GM12878 (cell line): ENCODE data around the gene PSME3. TPM values are rescaled to one million over a fixed set of nuclear protein-coding genes. Genes with fewer than 3 reads are reported as not detected.

Source experiments
- ATAC-seq: fragments of 200-7000 bp; cut with Tn5 transposase; 3 replicates; pipeline ENCODE4 v1.9.1; 2020; ENCODE audit warnings: mild to moderate bottlenecking, moderate library complexity
- BruUV-seq: library from RNA; stranded (reverse); fragments of 400-500 nt; replicated peaks from 2 replicates; lab custom pipeline; 2021; lab: Mats Ljungman, UMichigan
- CTCF ChIA-PET: fragments of 300-600 bp; sonication (Branson Sonifier 250); formaldehyde crosslinking; extraction: SDS; loops from one replicate; lab custom pipeline; 2021; ENCODE audit warnings: inconsistent platforms; lab: Yijun Ruan, JAX
- POLR2A ChIA-PET: fragments of 350-600 bp; formaldehyde crosslinking; extraction: SDS; loops from one replicate; lab custom pipeline; 2021; ENCODE audit warnings: inconsistent platforms; lab: Charles Lee
- RAD21 ChIA-PET: fragments of 300-600 bp; sonication (Branson Sonifier 250); formaldehyde crosslinking; loops from one replicate; lab custom pipeline; 2023; ENCODE audit warnings: antibody characterized with exemption; ENCODE audit not compliant: unreplicated experiment; lab: Charles Lee
- SMC1A ChIA-PET: fragments of 300-600 bp; sonication (Branson Sonifier 250); formaldehyde crosslinking; loops from one replicate; lab custom pipeline; 2023; ENCODE audit not compliant: unreplicated experiment, uncharacterized antibody; lab: Charles Lee
- DNase-seq: peaks from one replicate; pipeline ENCODE4 v3.0.0-alpha.2; 2011; ENCODE audit warnings: low read depth, low spot score
- FAIRE-seq: peaks from 3 replicates; lab custom pipeline; 2011; peaks lifted over from hg19 to GRCh38; lab: Jason Lieb, UNC
- H2AFZ ChIP-seq: 2 replicates; pipeline ENCODE4 v1.6.0; 2011; ENCODE audit warnings: low read depth, low read length, control low read depth; ENCODE audit not compliant: control insufficient read depth
- H3K27ac ChIP-seq: 2 replicates; pipeline ENCODE4 v1.5.1; 2011; ENCODE audit warnings: control low read depth; ENCODE audit not compliant: control insufficient read depth, insufficient read depth
- H3K27me3 ChIP-seq, 2 experiments: replicated peaks in 1 of 2; 2 replicates each; pipeline versions ENCODE4 v1.6.0 to v1.6.1; 2011; ENCODE audit warnings: low read length in 1 of 2; ENCODE audit not compliant: control insufficient read depth in 2 of 2, insufficient read depth in 2 of 2
- H3K36me3 ChIP-seq, 2 experiments: 2 replicates each; pipeline ENCODE4 v1.5.1; 2011; ENCODE audit warnings: low read length in 1 of 2; ENCODE audit not compliant: control insufficient read depth in 2 of 2, insufficient read depth in 2 of 2
- H3K4me1 ChIP-seq: 2 replicates; pipeline ENCODE4 v1.6.1; 2011; ENCODE audit warnings: mild to moderate bottlenecking, low read length, moderate library complexity, mixed read lengths; ENCODE audit not compliant: control insufficient read depth, insufficient read depth
- H3K4me2 ChIP-seq: 2 replicates; pipeline ENCODE4 v1.6.0; 2011; ENCODE audit warnings: control low read depth; ENCODE audit not compliant: control insufficient read depth, insufficient read depth
- H3K4me3 ChIP-seq: fragments of 200-600 bp; sonication (generic); 2 replicates; pipeline ENCODE4 v1.5.1; 2016
- H3K79me2 ChIP-seq: 2 replicates; pipeline ENCODE4 v1.6.0; 2011; ENCODE audit warnings: low read length; ENCODE audit not compliant: control insufficient read depth, insufficient read depth
- H3K9ac ChIP-seq: 2 replicates; pipeline ENCODE4 v1.8.0; 2011; ENCODE audit warnings: low read length, control low read depth, mixed read lengths; ENCODE audit not compliant: control insufficient read depth, insufficient read depth
- H3K9me3 ChIP-seq: replicated peaks from 3 replicates; pipeline ENCODE4 v1.5.1; 2011; ENCODE audit warnings: mild to moderate bottlenecking, low read length; ENCODE audit not compliant: control insufficient read depth, insufficient read depth
- H4K20me1 ChIP-seq: 2 replicates; pipeline ENCODE4 v1.6.0; 2011; ENCODE audit not compliant: control insufficient read depth, insufficient read depth
- ESRRA ChIP-seq: IDR thresholded peaks from 2 replicates; pipeline ENCODE4 v1.6.1; 2012; ENCODE audit warnings: mild to moderate bottlenecking, low read length, improper control_type of control experiment
- MYB ChIP-seq: fragments of 150-350 bp; IDR thresholded peaks from 2 replicates; pipeline ENCODE4 v1.6.1; 2014; ENCODE audit warnings: mild to moderate bottlenecking, low read depth, low read length, borderline replicate concordance
- RFX5 ChIP-seq: IDR thresholded peaks from 2 replicates; pipeline ENCODE4 v1.6.1; 2011; ENCODE audit warnings: low read depth, low read length, improper control_type of control experiment
- SIX5 ChIP-seq: IDR thresholded peaks from 2 replicates; pipeline ENCODE4 v1.6.1; 2011; ENCODE audit warnings: mild to moderate bottlenecking, low read depth, low read length, moderate library complexity; ENCODE audit not compliant: severe bottlenecking
- TAF1 ChIP-seq: IDR thresholded peaks from 2 replicates; pipeline ENCODE4 v1.6.1; 2011; ENCODE audit warnings: mild to moderate bottlenecking, low read depth, low read length, borderline replicate concordance
- ZNF592 ChIP-seq: fragments of 450-650 bp; IDR thresholded peaks from 2 replicates; pipeline ENCODE4 v1.6.1; 2017; ENCODE audit warnings: mild to moderate bottlenecking, moderate library complexity
- WGBS: methylation state at CpG from one replicate; pipeline ENCODE4 v1.1.6; 2016; ENCODE audit warnings: low lambda C conversion rate; ENCODE audit not compliant: insufficient replicate concordance, insufficient coverage; ENCODE audit errors: missing lambda C conversion rate; 5-methylcytosine and 5-hydroxymethylcytosine counted together
- in situ Hi-C: fragments of 300-500 bp; cut with MboI; formaldehyde crosslinking; loops from 9 replicates; pipeline ENCODE4 v1.14.3; 2018; ENCODE audit warnings: mixed read lengths
- intact Hi-C: fragments of 100-400 bp; cut with micrococcal nuclease; formaldehyde crosslinking; loops from one replicate; pipeline ENCODE4 v1.14.2; 2022; ENCODE audit not compliant: unreplicated experiment
- polyA plus RNA-seq, 11 experiments: library from polyadenylated mRNA; depleted of rRNA in 4 of 11; unstranded in 6 of 11; stranded (reverse) in 5 of 11; fragments of >200 nt; fragmentation: Nextera tagmentation in 4 of 11; fragmentation: Illumina TruSeq in 1 of 11; extraction: Ambion mirVana in 4 of 11; extraction: Trizol in 1 of 11; gene quantifications; 1 replicate in 1 of 11; 2 replicates in 10 of 11; pipeline versions ENCODE4 v1.2.1 to v1.2.3, GENCODE V29; 2011 to 2016; ENCODE audit warnings: inconsistent platforms in 2 of 11, missing spikeins in 2 of 11, low read depth in 1 of 11
- total RNA-seq, 4 experiments: library from RNA; depleted of rRNA in 3 of 4; stranded (reverse); fragments of >200 nt in 3 of 4; fragmentation: Illumina TruSeq in 1 of 4; extraction: Trizol in 1 of 4; gene quantifications; 2 replicates each; pipeline versions ENCODE4 v1.2.1 to v1.2.3, GENCODE V29; 2013 to 2021

PSME3 gene
- total and polyA plus RNA-seq, 10 of the 15 experiments (the other 5 are each of a cell fraction or from before 2014, with no cell fraction given): 26.9 to 330 (median 137) TPM

- H3K4me1 ChIP-seq: peaks cover 4% of the 10 kb centered on the region; the same call in 1 of the 2 replicates
- no peak overlapping the region for H3K4me3 ChIP-seq
- in situ Hi-C loops (loop anchor here (5.0 kb wide), 1 partner anchor 51 kb away; no protein-coding TSS in a partner anchor), intact Hi-C loops (no loop called here)
- H3K9me3 ChIP-seq: no peaks in the 10 kb centered on the region
- H4K20me1 ChIP-seq: no peaks in the 10 kb centered on the region
- SMC1A ChIA-PET: interaction anchor here (0.6 to 1.7 kb wide), 5 partner anchors 8 to 837 kb away, joined by 3 read pairs; partner anchors contain the start of gene PSMC3IP
- H3K9ac ChIP-seq: no peak overlapping the region
- no peak for DNase-seq
- H3K79me2 ChIP-seq: peaks cover under 1% of the 10 kb centered on the region; the same call in 1 of the 2 replicates
- POLR2A ChIA-PET: interaction anchor here (0.5 kb wide), 1 partner anchor 29 kb away, joined by 3 read pairs; no protein-coding TSS in a partner anchor
- TF ChIP-seq ESRRA: no peak
- no peak for TF ChIP-seq SIX5
- TF ChIP-seq ZNF592: no peak
- no peak for TF ChIP-seq RFX5
- TF ChIP-seq TAF1: no peak
- TF ChIP-seq MYB: no peak
- no peak for ATAC-seq
- CTCF ChIA-PET: interaction anchor here (0.6 to 2.9 kb wide), 7 partner anchors 12 to 267 kb away, joined by 3 to 11 read pairs (median 3); partner anchors contain the start of gene BECN1
- no peak overlapping the region for H3K4me2 ChIP-seq
- no peak for FAIRE-seq
- WGBS: 5% methylated on average over 2 of the region's 2 CpGs
- H3K36me3 ChIP-seq: no peaks in the 10 kb centered on the region
- BruUV-seq: no TSS peak
- H2AFZ ChIP-seq: no peak overlapping the region
- no peaks in the 10 kb centered on the region for H3K27me3 ChIP-seq
- no peak overlapping the region for H3K27ac ChIP-seq
- RAD21 ChIA-PET: no interaction called here
Measured at GRCh38 chr17:42803074-42803883, 29.9 kb upstream of the PSME3 start.
